OCI-LY7 (cell line): ENCODE results near the gene DPY19L2. TPM values are rescaled to one million over a fixed set of nuclear protein-coding genes. Genes with fewer than 3 reads are reported as not detected.
"Not testable (repeated sequence)": the region's sequence is repeated elsewhere in the genome, so short reads cannot be mapped to it uniquely, and the experiment has no call there.

Source experiments
- BruUV-seq: library from RNA; stranded (reverse); fragments of 400-500 nt; replicated peaks from 2 replicates; lab custom pipeline; 2021; lab: Mats Ljungman, UMichigan
- CTCF ChIA-PET: fragments of 300-600 bp; sonication (Branson Sonifier 250); formaldehyde crosslinking; loops from one replicate; lab custom pipeline; 2022; ENCODE audit warnings: antibody characterized with exemption; ENCODE audit not compliant: unreplicated experiment; lab: Charles Lee
- POLR2A ChIA-PET: fragments of 300-600 bp; sonication (Branson Sonifier 250); formaldehyde crosslinking; loops from one replicate; lab custom pipeline; 2022; ENCODE audit warnings: antibody characterized with exemption; lab: Charles Lee
- DNase-seq: peaks from one replicate; pipeline ENCODE4 v3.0.0-alpha.2; 2015; ENCODE audit warnings: low spot score
- H2AFZ ChIP-seq: fragments of 200-600 bp; sonication (generic), shearing (Covaris generic); 2 replicates; pipeline ENCODE4 v1.6.1; 2014; ENCODE audit warnings: mild to moderate bottlenecking, antibody characterized with exemption, low read length, moderate library complexity
- H3K27ac ChIP-seq: fragments of 200-600 bp; sonication (generic); 2 replicates; pipeline ENCODE4 v1.5.1; 2014; ENCODE audit warnings: mixed run types, low read depth, mild to moderate bottlenecking, moderate library complexity, low read length, inconsistent platforms; ENCODE audit not compliant: poor library complexity, severe bottlenecking
- H3K36me3 ChIP-seq: fragments of 200-600 bp; sonication (generic); 2 replicates; pipeline ENCODE4 v1.6.1; 2014; ENCODE audit warnings: mild to moderate bottlenecking, antibody characterized with exemption, low read length, moderate library complexity, mixed read lengths; ENCODE audit not compliant: insufficient read depth
- H3K4me1 ChIP-seq: fragments of 200-600 bp; sonication (generic); 2 replicates; pipeline ENCODE4 v1.5.1; 2014; ENCODE audit warnings: mild to moderate bottlenecking, low read length; ENCODE audit not compliant: insufficient read depth, poor library complexity, severe bottlenecking
- H3K4me2 ChIP-seq: fragments of 200-600 bp; sonication (generic); 2 replicates; pipeline ENCODE4 v1.6.1; 2014; ENCODE audit warnings: mild to moderate bottlenecking, low read length
- H3K4me3 ChIP-seq: fragments of 200-600 bp; sonication (generic); 2 replicates; pipeline ENCODE4 v1.5.1; 2014; ENCODE audit warnings: mild to moderate bottlenecking, low read depth, low read length; ENCODE audit not compliant: poor library complexity, severe bottlenecking
- H3K79me2 ChIP-seq: fragments of 200-600 bp; sonication (generic); 2 replicates; pipeline ENCODE4 v1.6.1; 2016; ENCODE audit warnings: low read depth, mild to moderate bottlenecking, low read length, moderate library complexity, mixed read lengths; ENCODE audit not compliant: insufficient read depth
- H3K9me2 ChIP-seq: fragments of 200-600 bp; sonication (generic); 2 replicates; pipeline ENCODE4 v1.6.1; 2016; ENCODE audit warnings: mild to moderate bottlenecking, low read length, mixed read lengths; ENCODE audit not compliant: insufficient read depth
- H3K9me3 ChIP-seq: fragments of 200-600 bp; sonication (generic); 2 replicates; pipeline ENCODE4 v1.6.1; 2014; ENCODE audit warnings: mild to moderate bottlenecking, mixed run types, low read length, mixed read lengths
- H4K20me1 ChIP-seq: fragments of 200-600 bp; sonication (generic); 2 replicates; pipeline ENCODE4 v1.6.1; 2014; ENCODE audit warnings: mild to moderate bottlenecking, antibody characterized with exemption, low read length, moderate library complexity, mixed read lengths; ENCODE audit not compliant: insufficient read depth
- CTCF ChIP-seq: fragments of 200-600 bp; sonication (generic); conservative IDR thresholded peaks from 2 replicates; pipeline ENCODE4 v1.5.1; 2014; ENCODE audit warnings: mild to moderate bottlenecking, antibody characterized with exemption, low read length, moderate library complexity, mixed read lengths
- EZH2phosphoT487 ChIP-seq: fragments of 200-600 bp; sonication (generic); IDR thresholded peaks from 2 replicates; pipeline ENCODE4 v1.6.1; 2018; ENCODE audit warnings: low read depth, borderline replicate concordance, mild to moderate bottlenecking, mixed run types, antibody characterized with exemption, low read length, moderate library complexity, mixed read lengths
- intact Hi-C: fragments of 100-400 bp; cut with micrococcal nuclease; formaldehyde crosslinking; loops from one replicate; pipeline ENCODE4 v1.10.0; 2022; ENCODE audit not compliant: unreplicated experiment
- total RNA-seq, 2 experiments: library from RNA; depleted of rRNA in 1 of 2; stranded (reverse); fragments of >200 nt in 1 of 2; shearing (Covaris generic) in 1 of 2; gene quantifications; 2 replicates each; pipeline ENCODE4 v1.2.3, GENCODE V29; 2014 to 2022

DPY19L2 gene
- total RNA-seq, 2 experiments from 2014 or later = 0.32 TPM; not detected in 1

- H3K4me1 ChIP-seq, POLR2A ChIA-PET, DNase-seq, H3K4me3 ChIP-seq, H3K4me2 ChIP-seq, H2AFZ ChIP-seq, H3K36me3 ChIP-seq, H3K9me3 ChIP-seq, BruUV-seq, CTCF ChIA-PET, H3K79me2 ChIP-seq, intact Hi-C loops, H4K20me1 ChIP-seq, H3K27ac ChIP-seq, H3K9me2 ChIP-seq: not testable (repeated sequence)
Measured at GRCh38 chr12:63712979-63713680, 44.8 kb upstream of the DPY19L2 start.

- intact Hi-C loops, H3K9me3 ChIP-seq, H3K27ac ChIP-seq, H3K36me3 ChIP-seq, POLR2A ChIA-PET, H4K20me1 ChIP-seq, H3K4me2 ChIP-seq, H2AFZ ChIP-seq, DNase-seq, H3K79me2 ChIP-seq, H3K4me3 ChIP-seq, CTCF ChIA-PET, H3K9me2 ChIP-seq, H3K4me1 ChIP-seq, BruUV-seq: not testable (repeated sequence)
Measured at GRCh38 chr12:63712376-63712974, 44.2 kb upstream of the DPY19L2 start.

GRCh38 chr12:63711339-63711738 lies 43.0 kb upstream of the DPY19L2 start:
- H3K4me2 ChIP-seq, H3K4me3 ChIP-seq, H3K9me2 ChIP-seq, CTCF ChIA-PET, H3K79me2 ChIP-seq, H3K27ac ChIP-seq, H2AFZ ChIP-seq, intact Hi-C loops, DNase-seq, H4K20me1 ChIP-seq, H3K36me3 ChIP-seq, H3K4me1 ChIP-seq, H3K9me3 ChIP-seq, BruUV-seq: not testable (repeated sequence)
- POLR2A ChIA-PET = interaction anchor here (0.7 kb wide), 1 partner anchor 13 kb away, joined by 9 read pairs; no protein-coding TSS in a partner anchor

- Histone ChIP-seq H3K27ac (no peak overlapping the region), H3K4me2 (no peak overlapping the region), H3K4me3 (no peak overlapping the region), H3K9me3 (no peaks in the 10 kb centered on the region), H3K36me3 (no peaks in the 10 kb centered on the region), H4K20me1 (no peaks in the 10 kb centered on the region), H3K4me1 (no peaks in the 10 kb centered on the region), H2AFZ (no peak overlapping the region), H3K9me2 (no peaks in the 10 kb centered on the region), H3K79me2 (no peaks in the 10 kb centered on the region)
- no peak for TF ChIP-seq CTCF
- no peak for TF ChIP-seq EZH2phosphoT487
- no TSS peak for BruUV-seq
- DNase-seq = no peak
- ChIA-PET POLR2A (no interaction called here), CTCF (no interaction called here)
- intact Hi-C loops = no loop called here
Measured at GRCh38 chr12:63706336-63706735, 38.0 kb upstream of the DPY19L2 start.

GRCh38 chr12:63699678-63700382 lies 31.5 kb upstream of the DPY19L2 start:
- CTCF ChIA-PET, intact Hi-C loops: not testable (repeated sequence)

More at GRCh38 chr12:63699678-63700382, 31.5 kb upstream of the DPY19L2 start:
- H3K27ac ChIP-seq, DNase-seq, H4K20me1 ChIP-seq, H3K9me3 ChIP-seq, H3K79me2 ChIP-seq, POLR2A ChIA-PET, H3K4me2 ChIP-seq, H3K4me3 ChIP-seq, H3K36me3 ChIP-seq, BruUV-seq, H3K9me2 ChIP-seq, H3K4me1 ChIP-seq, H2AFZ ChIP-seq: not testable (repeated sequence)
